Endometrial microvascular endothelial cells (primary cell): ENCODE results near the gene DGKB. TPM values are rescaled to one million over a fixed set of nuclear protein-coding genes. Genes with fewer than 3 reads are reported as not detected.

Experiments used
- in situ Hi-C: cut with HindIII; loops from 2 replicates; pipeline ENCODE4 v1.10.0; 2017; ENCODE audit warnings: low sequenced_read_pairs, low pct_unique_long_range_greater_than_20kb; ENCODE audit errors: inconsistent ontology term
- total RNA-seq: library from RNA; depleted of rRNA; stranded (reverse); fragments of >200 nt; gene quantifications from one replicate; pipeline ENCODE4 v1.2.3, GENCODE V29; 2015; ENCODE audit errors: inconsistent ontology term

The DGKB gene
- total RNA-seq, 1 donor from 2014 or later = not detected

DNA sequence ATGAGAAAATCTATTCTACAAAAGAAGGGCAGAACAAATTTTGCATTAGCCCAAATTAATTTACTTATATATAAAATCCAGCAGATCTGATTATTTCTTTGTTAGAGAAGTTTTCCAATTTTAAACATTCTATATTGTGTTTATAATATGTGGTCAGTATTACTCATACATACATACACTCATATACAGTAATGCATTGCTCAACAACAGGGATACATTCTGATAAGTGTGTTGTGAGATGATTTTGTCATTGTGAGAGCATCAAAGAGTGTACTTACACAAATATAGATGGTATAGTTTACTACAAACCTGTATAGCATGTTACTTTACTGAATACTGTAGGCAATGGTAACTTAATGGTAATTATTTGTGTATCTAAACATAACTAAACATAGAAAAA lies 673.5 kb downstream of the DGKB start:
- in situ Hi-C loops = no loop called here

DNA sequence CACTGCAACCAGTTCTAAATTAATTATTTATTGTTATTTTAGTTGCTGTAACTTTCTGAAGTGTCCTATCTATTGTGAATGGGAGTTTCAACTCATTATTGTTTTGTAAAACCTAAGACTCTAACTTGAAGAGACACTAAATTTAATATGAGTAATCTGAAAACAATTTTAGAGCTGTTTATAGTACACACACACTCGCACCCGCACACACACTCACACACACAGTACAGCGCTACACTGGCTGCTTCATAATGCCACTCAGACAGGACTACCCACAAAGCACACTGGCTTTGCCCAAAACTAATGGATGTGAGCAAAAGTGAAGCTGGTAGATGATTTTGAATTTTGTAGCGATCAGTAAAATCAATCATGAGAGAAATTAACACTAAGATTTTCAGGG lies 674.2 kb downstream of the DGKB start:
- in situ Hi-C loops = no loop called here

DNA sequence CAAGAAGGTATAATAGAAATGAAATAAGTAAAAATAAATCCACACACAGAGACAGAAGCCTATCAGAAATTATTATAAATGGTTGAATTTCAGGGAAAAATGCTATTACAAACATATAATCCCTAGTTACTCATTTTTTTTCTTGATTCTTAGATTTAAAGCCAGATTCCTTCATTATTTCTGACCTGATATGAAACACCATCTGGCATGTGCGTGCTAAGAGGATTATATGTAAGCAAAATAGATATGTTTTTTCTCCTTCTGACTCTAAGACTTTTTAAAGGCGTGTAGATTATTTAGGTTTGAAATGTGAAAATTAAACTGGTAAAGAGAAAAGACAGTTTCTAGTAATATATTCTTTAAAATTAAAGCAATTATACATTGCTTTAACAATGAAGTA lies 676.4 kb downstream of the DGKB start:
- in situ Hi-C loops = no loop called here

DNA sequence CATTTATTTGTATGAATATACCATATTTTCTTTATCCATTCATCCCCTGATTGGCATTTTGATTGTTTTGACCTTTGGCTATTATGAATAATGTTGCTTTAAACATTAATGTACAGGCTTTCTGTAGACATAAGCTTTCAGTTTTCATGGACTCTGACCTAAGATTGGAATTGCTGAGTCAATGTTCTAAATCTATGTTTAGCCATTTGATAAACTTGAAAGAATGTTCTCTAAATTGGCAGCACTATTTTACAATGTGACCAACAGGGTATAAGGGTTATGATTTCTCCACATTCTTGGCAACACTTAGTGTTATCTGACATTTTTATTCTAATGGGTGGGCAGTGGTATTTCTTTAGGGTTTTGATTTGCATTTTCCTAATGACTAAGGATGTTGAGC lies 683.4 kb downstream of the DGKB start:
- in situ Hi-C loops = no loop called here

DNA sequence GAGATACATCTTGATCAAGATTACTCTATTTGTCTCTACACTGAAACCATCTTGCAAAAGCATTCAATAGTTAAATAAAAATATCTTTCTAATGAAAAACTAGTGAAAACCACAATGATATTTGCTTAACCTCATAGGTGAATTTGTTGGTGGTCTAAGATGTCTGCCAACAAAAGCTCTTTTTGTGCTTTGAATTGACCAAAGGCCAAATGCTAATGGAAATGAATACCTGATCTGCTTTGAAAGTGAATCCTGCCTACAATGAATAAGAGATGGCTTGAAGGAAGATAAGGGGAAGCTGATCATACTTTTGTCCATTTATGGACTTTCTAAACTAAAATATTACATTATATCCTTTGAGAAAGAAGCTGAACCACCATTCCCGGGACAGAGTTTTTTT lies 684.2 kb downstream of the DGKB start:
- in situ Hi-C loops = no loop called here

DNA sequence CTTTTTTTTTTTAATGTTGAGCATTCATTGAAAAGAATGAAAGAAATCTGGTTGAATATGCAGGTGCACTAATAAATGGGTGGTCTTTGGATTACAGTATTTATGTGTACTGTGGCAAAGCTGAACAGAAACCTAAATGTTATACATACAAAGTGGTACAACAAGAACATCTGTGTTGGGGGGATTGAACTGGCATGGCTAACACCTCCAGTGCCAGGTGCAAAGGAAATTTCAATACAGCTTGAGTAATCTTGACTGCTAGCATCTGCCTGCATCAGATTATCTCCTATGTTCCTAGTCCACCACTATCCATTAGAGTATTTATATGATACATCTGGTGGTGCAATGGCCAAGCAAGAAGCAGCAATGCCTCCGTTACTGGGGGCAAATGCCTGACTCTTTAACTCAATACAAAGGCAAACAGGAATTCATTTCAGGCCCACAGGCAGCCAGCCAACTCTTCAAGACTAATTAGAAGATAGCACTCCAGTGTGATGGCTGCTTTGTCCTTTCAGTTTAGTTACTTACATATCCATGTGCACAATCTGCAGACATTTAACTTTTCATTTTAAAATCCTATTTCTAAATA lies 692.6 kb downstream of the DGKB start:
- in situ Hi-C loops = no loop called here

DNA sequence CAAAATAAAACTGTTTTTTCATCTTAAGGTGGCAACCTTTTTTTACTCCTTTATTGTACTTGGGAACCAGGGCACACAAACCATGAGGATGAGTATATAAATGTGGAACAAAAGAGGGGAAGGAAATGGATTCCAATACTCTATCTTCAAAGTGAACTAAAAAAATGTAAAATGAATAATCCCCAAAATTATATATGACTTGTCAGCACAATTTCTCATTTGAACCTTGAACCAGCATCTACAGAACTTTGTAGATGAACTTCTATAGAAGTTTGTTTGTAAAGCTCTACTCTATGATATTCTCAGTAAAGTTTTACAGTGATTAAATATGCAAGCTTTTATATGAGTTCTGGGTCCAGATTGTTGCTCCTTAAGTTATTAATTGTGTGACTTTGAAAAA lies 694.8 kb downstream of the DGKB start:
- in situ Hi-C loops = no loop called here

DNA sequence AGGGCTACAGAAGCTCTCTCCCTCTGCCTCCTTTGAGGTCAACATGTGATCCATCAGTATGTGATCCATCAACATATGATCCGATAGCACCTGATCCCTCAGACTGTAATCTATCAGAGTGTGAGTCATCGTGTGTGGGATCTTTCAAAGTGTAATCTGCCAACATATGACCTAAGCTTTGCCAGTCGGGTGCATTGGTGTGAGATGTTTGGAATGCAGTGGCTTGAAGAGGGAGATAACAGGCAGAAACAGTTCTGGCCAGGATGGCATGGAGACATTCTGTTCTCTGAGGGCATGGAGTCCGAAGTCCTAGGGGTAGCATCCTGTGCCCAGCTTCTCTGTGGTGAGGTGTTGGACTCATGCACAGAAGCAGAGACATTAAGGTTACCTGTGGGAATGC lies 695.4 kb downstream of the DGKB start:
- in situ Hi-C loops = no loop called here

DNA sequence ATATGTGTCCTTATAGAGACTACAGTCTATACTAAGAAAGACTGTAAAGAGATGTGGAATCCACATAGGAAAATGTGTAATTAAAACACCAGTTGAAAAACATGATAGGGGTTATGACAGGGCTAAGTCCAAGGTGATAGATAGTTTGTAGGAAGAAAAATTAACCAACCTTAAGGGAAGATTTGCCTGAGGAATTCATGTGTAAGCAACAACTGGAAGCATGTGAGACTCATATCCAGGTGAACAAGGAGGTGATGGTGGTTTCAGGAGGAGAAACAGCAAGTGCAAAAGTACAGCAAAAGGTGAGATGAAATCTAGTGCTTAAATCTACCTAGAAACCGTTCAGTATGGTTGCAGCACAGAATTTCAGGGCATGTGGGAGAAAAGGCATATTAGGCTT lies 696.4 kb downstream of the DGKB start:
- in situ Hi-C loops = no loop called here

DNA sequence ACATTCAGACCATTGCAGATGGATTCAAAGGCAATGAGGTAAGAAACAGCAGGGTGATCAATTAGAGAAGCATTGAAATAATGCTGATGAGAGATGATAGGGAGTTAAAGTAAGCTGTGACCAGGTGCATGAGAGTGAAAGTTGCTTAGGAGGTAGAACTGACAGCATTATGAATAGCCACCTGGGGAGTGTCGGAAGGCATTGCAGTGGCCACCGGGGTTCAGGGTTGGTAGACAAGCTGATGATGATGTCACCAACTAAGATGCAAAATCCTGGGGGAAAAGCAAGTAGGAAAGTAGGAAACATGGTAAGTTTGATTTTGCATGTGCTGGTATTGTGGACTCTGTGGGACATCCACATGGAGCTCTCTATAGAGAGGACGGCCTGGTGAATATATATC lies 701.2 kb downstream of the DGKB start:
- in situ Hi-C loops = no loop called here

DNA sequence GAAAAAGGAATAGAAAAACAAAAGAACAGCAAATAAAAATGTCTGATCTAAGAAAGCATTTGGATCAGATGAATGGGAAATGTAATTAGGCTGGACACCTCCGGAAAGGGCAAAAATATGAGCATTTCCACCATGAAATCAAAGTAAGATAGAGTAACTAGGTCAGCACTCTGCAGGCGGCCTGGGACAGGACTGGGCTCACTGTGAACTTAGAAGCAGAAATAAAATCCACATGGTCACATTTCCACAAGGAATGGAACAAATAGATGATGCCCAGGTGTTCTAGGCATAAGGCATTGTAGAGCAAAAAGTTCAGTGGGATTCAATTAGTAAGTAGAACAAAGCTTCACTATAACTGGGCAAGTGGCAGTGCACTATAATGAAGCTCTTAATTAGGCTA lies 703.2 kb downstream of the DGKB start:
- in situ Hi-C loops = no loop called here

DNA sequence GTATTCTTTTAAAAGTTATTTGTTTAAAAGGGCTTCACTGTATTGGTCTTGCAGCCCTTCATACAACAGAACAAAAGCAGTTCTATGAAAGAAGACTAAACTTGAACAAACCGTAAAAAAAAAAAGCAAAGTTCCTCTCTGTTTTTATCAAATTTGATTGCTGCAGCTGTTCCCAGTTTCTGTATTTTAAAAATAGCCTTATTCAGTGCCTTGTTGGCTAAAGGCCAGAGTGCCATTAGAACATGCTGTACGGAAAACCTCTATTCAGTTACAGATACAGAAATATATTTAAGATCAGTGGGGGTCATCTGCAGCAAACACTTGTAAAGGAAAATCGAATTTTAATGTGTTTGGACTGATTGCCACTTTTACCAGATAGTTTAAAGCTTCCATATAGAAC lies 705.3 kb downstream of the DGKB start:
- in situ Hi-C loops = no loop called here

DNA sequence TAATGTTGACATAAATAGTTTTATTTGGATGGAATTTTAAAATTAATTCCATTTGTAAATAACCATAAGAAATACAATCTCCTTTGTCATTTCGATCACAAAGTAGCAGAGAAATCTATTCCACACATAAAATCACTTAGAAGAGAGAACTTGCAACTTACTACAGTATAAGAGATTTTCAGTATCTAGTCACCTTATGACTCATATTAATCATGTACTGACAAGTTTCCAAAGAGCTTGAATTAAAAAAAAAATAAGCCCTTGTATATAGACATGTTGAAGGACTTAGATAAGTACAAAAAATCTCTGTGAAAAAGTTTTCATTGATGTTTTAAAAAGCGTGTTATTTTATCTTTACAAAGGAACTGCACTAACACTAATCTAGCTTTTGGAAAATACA lies 706.0 kb downstream of the DGKB start:
- in situ Hi-C loops = no loop called here

DNA sequence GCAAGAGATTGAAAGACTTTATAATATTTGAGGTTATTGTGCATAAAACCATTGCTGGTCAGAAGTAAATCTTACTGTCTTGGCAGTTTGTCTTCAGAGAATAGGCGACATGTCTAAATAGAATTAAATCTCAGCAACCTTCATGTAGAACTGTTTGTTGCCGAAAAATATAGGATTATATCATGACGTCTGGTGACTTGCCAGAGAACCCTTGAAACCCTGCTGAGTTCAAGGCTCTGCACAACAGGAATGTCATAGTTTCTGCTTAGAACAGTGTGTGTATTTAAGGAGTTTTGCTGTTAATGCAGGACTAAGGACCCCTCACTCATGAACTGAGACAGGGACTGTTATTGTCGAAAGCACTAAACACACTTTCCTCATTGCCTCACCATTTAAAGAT lies 706.7 kb downstream of the DGKB start:
- in situ Hi-C loops = no loop called here

DNA sequence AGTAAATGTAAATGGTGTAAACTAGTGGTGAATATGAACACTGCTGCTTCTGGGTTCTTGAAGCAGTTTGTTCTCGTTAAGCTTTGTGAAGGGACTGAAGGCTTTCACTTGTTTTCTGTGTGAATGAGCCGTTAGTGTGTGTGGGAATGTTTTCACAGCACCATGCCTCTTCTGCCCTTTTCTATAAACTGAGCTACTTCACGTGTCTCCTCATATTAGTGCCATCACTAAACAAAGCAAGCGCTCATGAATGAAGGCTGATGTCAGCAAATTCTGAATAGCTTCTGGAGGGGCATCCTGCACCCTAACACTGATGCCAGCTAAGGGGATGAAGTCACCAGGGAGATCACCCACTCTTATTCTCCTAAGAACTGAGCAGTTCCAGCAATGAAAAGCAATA lies 707.5 kb downstream of the DGKB start:
- in situ Hi-C loops = no loop called here

DNA sequence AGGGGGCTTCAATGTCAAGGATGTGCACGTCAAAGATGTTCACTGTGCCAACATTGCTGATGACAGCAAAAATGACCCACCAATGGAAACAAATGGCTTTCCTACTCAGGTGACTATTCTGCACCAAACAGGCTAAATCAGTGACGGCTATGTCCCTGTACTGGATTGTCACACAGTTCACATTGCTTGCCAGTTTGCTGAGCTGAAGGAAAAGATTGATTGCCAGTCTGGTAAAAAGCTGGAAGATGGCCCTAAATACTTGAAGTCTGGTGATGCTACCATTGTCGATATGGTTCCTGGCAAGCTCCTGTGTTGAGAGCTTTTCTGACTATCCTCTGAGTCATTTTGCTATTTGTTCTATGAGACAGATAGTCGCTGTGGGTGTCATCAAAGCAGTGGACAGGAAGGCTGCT lies 710.9 kb downstream of the DGKB start:
- in situ Hi-C loops = no loop called here

DNA sequence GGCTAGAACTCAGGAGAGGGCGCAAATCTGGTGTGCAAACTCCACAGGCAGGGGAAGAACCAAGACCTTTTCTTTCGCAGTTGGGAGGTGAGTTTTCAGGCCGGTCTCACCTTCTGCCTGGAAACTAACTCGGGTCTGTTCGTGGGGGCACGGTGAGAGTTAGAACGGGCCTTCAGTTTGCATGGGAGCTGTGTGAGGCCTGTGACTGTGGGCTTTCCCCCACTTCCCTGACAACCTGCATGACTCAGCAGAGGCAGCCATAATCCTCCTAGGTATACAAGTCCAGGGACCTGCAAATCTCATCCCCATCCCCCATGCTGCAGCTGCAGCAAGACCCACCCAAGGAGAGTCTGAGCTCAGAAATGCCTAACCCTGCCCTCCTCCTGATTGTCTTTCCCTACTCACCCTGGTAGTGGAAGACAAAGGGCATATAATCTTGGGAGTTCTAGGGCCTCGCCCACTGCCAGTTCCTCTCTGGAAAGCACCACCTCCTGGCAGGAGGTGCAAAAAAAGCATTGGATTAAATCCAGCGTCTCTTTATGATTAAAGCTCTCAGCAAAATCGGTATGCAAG lies 718.2 kb downstream of the DGKB start:
- in situ Hi-C loops = no loop called here

DNA sequence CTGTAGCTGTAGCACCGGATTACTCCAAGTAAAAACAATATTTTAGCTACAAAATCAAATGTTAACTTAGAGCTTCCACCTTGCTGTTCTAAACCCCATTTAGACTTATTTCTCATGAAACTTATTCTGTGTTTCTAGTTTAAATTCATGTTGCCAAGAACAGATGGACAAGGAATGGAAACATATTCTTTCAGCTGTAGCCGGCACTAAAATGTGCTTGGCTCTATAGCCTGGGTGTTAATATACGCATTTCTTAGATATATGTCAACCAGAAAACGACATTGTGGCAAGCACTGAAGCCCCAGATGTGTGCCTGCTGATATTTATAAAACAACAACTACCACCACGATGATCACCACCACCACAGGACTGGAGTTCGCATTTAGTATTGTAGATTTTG lies 722.8 kb downstream of the DGKB start:
- in situ Hi-C loops = no loop called here

DNA sequence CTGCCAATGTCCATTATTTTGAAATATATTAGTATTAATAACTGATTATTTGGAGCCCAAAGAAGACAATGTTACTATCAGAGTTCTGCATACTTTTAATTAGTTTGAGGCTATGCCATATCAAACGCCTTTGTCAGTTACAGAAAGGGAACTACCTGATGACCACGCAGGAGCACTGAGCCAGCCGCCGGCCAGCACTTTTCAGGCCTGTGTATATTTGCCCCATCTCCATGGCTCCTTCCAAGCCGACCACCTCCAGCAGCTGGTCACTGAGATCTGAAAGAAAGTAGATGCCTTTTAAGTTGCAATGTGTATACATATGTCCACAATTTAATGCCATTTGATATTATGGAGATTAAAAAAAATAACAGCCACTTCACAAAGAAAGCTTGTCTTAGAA lies 724.7 kb downstream of the DGKB start:
- in situ Hi-C loops = no loop called here

DNA sequence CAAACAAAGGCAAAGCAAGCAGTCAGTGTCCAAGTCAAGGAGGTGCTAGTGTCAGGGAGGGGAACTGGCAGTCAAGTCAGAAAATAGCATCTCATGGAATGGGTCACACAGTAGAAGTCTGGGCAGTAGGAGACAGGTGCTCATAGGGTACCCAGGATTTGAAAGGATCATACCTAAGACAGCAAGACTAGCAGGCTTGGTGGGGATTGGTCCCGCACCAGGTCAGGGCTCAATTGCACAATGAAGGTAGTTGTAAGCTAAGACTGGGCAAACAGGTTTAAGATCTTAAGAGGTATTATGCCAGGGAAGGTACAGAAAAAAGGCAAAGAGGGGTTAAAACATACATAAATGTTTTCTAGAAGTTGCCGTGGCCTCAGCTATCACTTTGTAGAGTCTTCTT lies 731.7 kb downstream of the DGKB start:
- in situ Hi-C loops = no loop called here

DNA sequence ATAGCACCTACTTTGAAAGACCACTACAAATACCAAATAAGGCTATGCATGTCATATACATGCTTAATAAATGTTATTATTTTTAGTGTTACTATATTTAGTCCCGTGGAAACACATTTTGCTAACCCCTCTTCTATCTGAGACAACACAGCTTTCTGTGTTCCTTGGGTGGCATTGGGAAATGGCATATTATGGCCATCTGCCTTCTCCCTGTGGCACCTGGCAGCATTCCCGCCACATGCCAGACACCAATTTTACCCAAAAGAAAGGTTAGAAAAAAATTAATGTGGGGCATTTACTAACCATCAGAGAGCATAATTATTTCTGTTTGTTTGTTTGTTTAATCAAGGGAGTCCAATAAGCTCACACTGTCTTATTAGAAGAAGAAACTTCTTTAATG lies 744.4 kb downstream of the DGKB start:
- in situ Hi-C loops = no loop called here
